T-cell (primary cell): ENCODE data around the gene CLDN9. TPM values are rescaled to one million over a fixed set of nuclear protein-coding genes. Genes with fewer than 3 reads are reported as not detected.
A peak's percentile ranks its signal among the peaks of the same experiment; 100 is the strongest.

ENCODE experiments used
- ATAC-seq, 4 experiments: fragments of 200-7000 bp in 3 of 4; fragments of 150-1000 bp in 1 of 4; cut with Tn5 transposase; replicated peaks in 1 of 4; 1 replicate in 3 of 4; 2 replicates in 1 of 4; pipeline ENCODE4 v1.10.0; 2021; ENCODE audit warnings: moderate library complexity in 3 of 4, mild to moderate bottlenecking in 2 of 4, moderate number of reproducible peaks in 1 of 4
- CTCF ChIA-PET, 2 donors: fragments of 300-600 bp; sonication (Branson Sonifier 250); formaldehyde crosslinking; loops; one replicate each; lab custom pipeline; 2022; ENCODE audit warnings: antibody characterized with exemption in 2 of 2; lab: Charles Lee
- POLR2A ChIA-PET, 2 donors: fragments of 300-600 bp; sonication (Branson Sonifier 250); formaldehyde crosslinking; loops; one replicate each; lab custom pipeline; 2022; ENCODE audit warnings: antibody characterized with exemption in 2 of 2; lab: Charles Lee
- DNase-seq, 35 experiments: peaks; one replicate each; pipeline versions ENCODE4 v3.0.0 to v3.0.0-alpha.2; 2013 to 2023
- H3K27ac ChIP-seq: one replicate; pipeline ENCODE4 v1.5.1; 2013; ENCODE audit warnings: low read length
- H3K27me3 ChIP-seq, 2 experiments: replicated peaks in 1 of 2; 1 replicate in 1 of 2; 2 replicates in 1 of 2; pipeline versions ENCODE4 v1.6.1 to v1.7.0; 2013; ENCODE audit warnings: low read length in 1 of 2, mixed read lengths in 1 of 2; ENCODE audit not compliant: control insufficient read depth in 2 of 2, insufficient read depth in 2 of 2; ENCODE audit errors: extremely low read depth in 1 of 2
- H3K36me3 ChIP-seq, 2 donors: 1 replicate in 1 of 2; 2 replicates in 1 of 2; pipeline versions ENCODE4 v1.6.1 to v1.7.0; 2013; ENCODE audit warnings: low read length in 1 of 2; ENCODE audit not compliant: control insufficient read depth in 2 of 2, insufficient read depth in 1 of 2; ENCODE audit errors: extremely low read depth in 1 of 2
- H3K4me1 ChIP-seq, 2 experiments: 1 replicate in 1 of 2; 2 replicates in 1 of 2; pipeline versions ENCODE4 v1.6.1 to v1.7.0; 2013; ENCODE audit warnings: low read length in 2 of 2, mixed read lengths in 1 of 2; ENCODE audit not compliant: insufficient read depth in 2 of 2, control insufficient read depth in 1 of 2; ENCODE audit errors: extremely low read depth in 1 of 2
- H3K4me3 ChIP-seq, 2 donors: 1 replicate in 1 of 2; 2 replicates in 1 of 2; pipeline versions ENCODE4 v1.5.1 to v1.7.0; 2013; ENCODE audit warnings: mild to moderate bottlenecking in 2 of 2, low read length in 1 of 2, moderate library complexity in 1 of 2; ENCODE audit not compliant: control insufficient read depth in 1 of 2; ENCODE audit errors: extremely low read depth in 1 of 2
- H3K9me3 ChIP-seq: 2 replicates; pipeline ENCODE4 v1.7.0; 2013
- H3K27ac Mint-ChIP-seq, 2 donors: one replicate each; pipeline ENCODE4 v1.8.0; 2020 to 2021; ENCODE audit warnings: mild to moderate bottlenecking in 2 of 2, mixed read lengths in 2 of 2
- H3K27me3 Mint-ChIP-seq, 2 donors: one replicate each; pipeline ENCODE4 v1.8.0; 2021 to 2022; ENCODE audit warnings: mixed read lengths in 2 of 2
- H3K36me3 Mint-ChIP-seq: one replicate; pipeline ENCODE4 v1.8.0; 2021; ENCODE audit warnings: mixed read lengths
- H3K4me1 Mint-ChIP-seq, 3 donors: one replicate each; pipeline ENCODE4 v1.8.0; 2020 to 2022; ENCODE audit warnings: mixed read lengths in 3 of 3, mild to moderate bottlenecking in 1 of 3
- H3K4me3 Mint-ChIP-seq, 3 donors: one replicate each; pipeline ENCODE4 v1.8.0; 2020 to 2022; ENCODE audit warnings: mild to moderate bottlenecking in 3 of 3, mixed read lengths in 3 of 3, moderate library complexity in 3 of 3
- H3K9me3 Mint-ChIP-seq, 3 donors: one replicate each; pipeline ENCODE4 v1.8.0; 2020 to 2022; ENCODE audit warnings: mixed read lengths in 3 of 3
- WGBS: methylation state at CpG from one replicate; pipeline ENCODE4 v1.1.5; 2013; ENCODE audit warnings: missing lambda C conversion rate; ENCODE audit not compliant: insufficient coverage; 5-methylcytosine and 5-hydroxymethylcytosine counted together
- total RNA-seq, 35 experiments: library from RNA in 6 of 35; stranded (reverse) in 6 of 35; fragments of 120-200 nt in 1 of 35; gene quantifications; one replicate each; pipeline versions ENCODE4 v1.2.1 to v1.2.4 and lab custom pipeline; 2013 to 2026

Gene CLDN9
- total RNA-seq, 5 donors from 2014 or later (not counting 1 experiment from before 2014, with no cell fraction given): 0.16 TPM; not detected in 4

DNA sequence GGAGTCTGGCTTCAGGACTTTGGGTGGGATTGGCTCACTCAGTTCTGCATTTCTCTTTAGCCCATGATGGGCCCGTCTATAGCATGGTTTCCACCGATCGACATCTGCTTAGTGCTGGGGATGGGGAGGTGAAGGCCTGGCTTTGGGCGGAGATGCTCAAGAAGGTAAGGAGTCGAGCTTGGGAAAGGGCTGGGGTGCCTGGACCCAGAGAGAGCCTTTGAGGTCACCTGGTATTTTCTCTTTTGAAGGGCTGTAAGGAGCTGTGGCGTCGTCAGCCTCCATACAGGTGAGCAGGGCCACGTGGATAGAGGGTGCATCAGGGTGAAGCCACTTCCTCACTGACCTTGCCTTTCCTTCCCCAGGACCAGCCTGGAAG is 13.3 kb downstream of the CLDN9 start:
- CTCF ChIA-PET: no interaction called here
- no peaks in the 10 kb centered on the region for H3K9me3 ChIP-seq
- ATAC-seq (no peak), DNase-seq (no peak)
- peak overlapping the region in 1 of 3 donors; percentile 24 for H3K4me3 Mint-ChIP-seq
- peaks cover 12 to 15% of the 10 kb centered on the region in 2 donors for H3K27me3 Mint-ChIP-seq
- H3K36me3 ChIP-seq: peaks cover 15 to 26% of the 10 kb centered on the region in 2 donors
- no peak overlapping the region for H3K27ac Mint-ChIP-seq
- H3K27ac ChIP-seq: no peak overlapping the region
- peaks cover 12% of the 10 kb centered on the region for H3K36me3 Mint-ChIP-seq
- H3K4me1 ChIP-seq: peaks cover 17 to 73% of the 10 kb centered on the region in 2 experiments
- POLR2A ChIA-PET: no interaction called here
- WGBS: 96% methylated on average over 6 of the region's 8 CpGs
- peaks cover 3 to 25% of the 10 kb centered on the region in 2 experiments for H3K27me3 ChIP-seq
- H3K4me1 Mint-ChIP-seq: peaks cover 49 to 59% (median 56%) of the 10 kb centered on the region in 3 donors
- H3K9me3 Mint-ChIP-seq: no peaks in the 10 kb centered on the region
- no peak overlapping the region for H3K4me3 ChIP-seq

DNA sequence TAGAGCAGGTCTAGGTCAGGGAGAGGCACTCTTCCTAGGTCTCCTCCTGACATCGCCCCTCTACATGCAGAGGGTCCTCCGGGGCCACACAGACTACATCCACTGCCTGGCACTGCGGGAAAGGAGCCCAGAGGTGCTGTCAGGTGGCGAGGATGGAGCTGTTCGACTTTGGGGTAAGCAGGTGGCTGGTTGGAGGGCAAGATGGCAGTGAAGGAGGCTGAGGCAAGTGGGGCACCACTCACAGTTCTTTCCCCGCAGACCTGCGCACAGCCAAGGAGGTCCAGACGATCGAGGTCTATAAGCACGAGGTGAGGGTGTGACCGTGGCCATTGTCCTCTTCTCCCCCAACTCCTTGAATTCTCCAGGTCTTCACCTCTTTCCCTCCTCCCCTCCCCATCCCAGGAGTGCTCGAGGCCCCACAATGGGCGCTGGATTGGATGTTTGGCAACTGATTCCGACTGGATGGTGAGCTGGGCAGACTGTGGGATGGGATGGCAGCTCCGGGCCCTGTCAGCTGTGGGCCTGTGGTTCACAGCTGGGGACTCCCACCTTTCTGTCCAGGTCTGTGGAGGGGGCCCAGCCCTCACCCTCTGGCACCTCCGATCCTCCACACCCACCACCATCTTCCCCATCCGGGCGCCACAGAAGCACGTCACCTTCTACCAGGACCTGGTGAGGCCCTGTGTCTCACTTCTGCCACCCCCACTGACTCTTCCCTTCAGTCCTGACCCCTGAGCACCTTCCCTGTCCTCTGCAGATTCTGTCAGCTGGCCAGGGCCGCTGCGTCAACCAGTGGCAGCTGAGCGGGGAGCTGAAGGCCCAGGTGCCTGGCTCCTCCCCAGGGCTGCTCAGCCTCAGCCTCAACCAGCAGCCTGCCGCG is 14.1 kb downstream of the CLDN9 start:
- peak overlapping the region in 1 of 3 donors; percentile 24 for H3K4me3 Mint-ChIP-seq
- CTCF ChIA-PET: interaction anchor here (0.6 to 1.8 kb wide), 5 partner anchors 19 to 1583 kb away, joined by 3 to 29 read pairs (median 4); no protein-coding TSS in a partner anchor
- no peak for ATAC-seq
- peaks cover 43 to 51% (median 50%) of the 10 kb centered on the region in 3 donors for H3K4me1 Mint-ChIP-seq
- Histone ChIP-seq H3K4me1 (peaks cover 8 to 64% of the 10 kb centered on the region in 2 experiments), H3K36me3 (peaks cover 15 to 26% of the 10 kb centered on the region in 2 donors), H3K9me3 (no peaks in the 10 kb centered on the region), H3K4me3 (no peak overlapping the region), H3K27ac (no peak overlapping the region), H3K27me3 (peaks cover 3 to 33% of the 10 kb centered on the region in 2 experiments)
- peaks cover 12% of the 10 kb centered on the region for H3K36me3 Mint-ChIP-seq
- no peak for DNase-seq
- H3K27ac Mint-ChIP-seq: no peak overlapping the region
- 93% methylated on average over 15 of the region's 24 CpGs for WGBS
- POLR2A ChIA-PET: interaction anchor here in 1 of 2 donors (0.6 to 0.7 kb wide), 2 partner anchors 16 to 46 kb away, joined by 3 to 6 read pairs; no protein-coding TSS in a partner anchor
- no peaks in the 10 kb centered on the region for H3K9me3 Mint-ChIP-seq
- H3K27me3 Mint-ChIP-seq: peaks cover 12 to 18% of the 10 kb centered on the region in 2 donors

DNA sequence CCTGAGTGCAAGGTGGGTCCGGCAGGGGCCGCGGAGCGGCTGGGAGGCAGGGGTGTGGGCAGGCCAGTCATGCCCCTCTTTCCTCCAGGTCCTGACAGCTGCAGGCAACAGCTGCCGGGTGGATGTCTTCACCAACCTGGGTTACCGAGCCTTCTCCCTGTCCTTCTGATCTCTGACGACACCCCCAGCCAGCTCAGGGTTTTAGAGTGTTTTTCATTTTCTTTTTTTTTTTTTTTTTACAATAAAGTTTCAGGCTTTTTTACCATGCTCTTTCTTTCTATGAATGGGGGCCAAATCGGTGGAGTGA is 14.7 kb downstream of the CLDN9 start:
- Mint-ChIP-seq H3K4me1 (peaks cover 37 to 45% (median 44%) of the 10 kb centered on the region in 3 donors), H3K36me3 (peaks cover 12% of the 10 kb centered on the region), H3K9me3 (no peaks in the 10 kb centered on the region), H3K4me3 (peak overlapping the region in 1 of 3 donors; percentile 74), H3K27me3 (peaks cover 15 to 21% of the 10 kb centered on the region in 2 donors), H3K27ac (no peak overlapping the region)
- no peaks in the 10 kb centered on the region for H3K9me3 ChIP-seq
- peaks cover 8 to 58% of the 10 kb centered on the region in 2 experiments for H3K4me1 ChIP-seq
- ChIA-PET CTCF (interaction anchor here (0.6 to 1.8 kb wide), 10 partner anchors 8 to 1583 kb away, joined by 3 to 29 read pairs (median 4); partner anchors contain the start of gene TNFRSF12A (in 1 of the 2)), POLR2A (interaction anchor here in 1 of 2 donors (0.6 to 0.7 kb wide), 2 partner anchors 16 to 46 kb away, joined by 3 to 6 read pairs; no protein-coding TSS in a partner anchor)
- no peak overlapping the region for H3K4me3 ChIP-seq
- DNase-seq (no peak), ATAC-seq (no peak)
- peaks cover 15 to 26% of the 10 kb centered on the region in 2 donors for H3K36me3 ChIP-seq
- peaks cover 5 to 39% of the 10 kb centered on the region in 2 experiments for H3K27me3 ChIP-seq
- no peak overlapping the region for H3K27ac ChIP-seq
- WGBS: 96% methylated on average over 4 of the region's 8 CpGs

DNA sequence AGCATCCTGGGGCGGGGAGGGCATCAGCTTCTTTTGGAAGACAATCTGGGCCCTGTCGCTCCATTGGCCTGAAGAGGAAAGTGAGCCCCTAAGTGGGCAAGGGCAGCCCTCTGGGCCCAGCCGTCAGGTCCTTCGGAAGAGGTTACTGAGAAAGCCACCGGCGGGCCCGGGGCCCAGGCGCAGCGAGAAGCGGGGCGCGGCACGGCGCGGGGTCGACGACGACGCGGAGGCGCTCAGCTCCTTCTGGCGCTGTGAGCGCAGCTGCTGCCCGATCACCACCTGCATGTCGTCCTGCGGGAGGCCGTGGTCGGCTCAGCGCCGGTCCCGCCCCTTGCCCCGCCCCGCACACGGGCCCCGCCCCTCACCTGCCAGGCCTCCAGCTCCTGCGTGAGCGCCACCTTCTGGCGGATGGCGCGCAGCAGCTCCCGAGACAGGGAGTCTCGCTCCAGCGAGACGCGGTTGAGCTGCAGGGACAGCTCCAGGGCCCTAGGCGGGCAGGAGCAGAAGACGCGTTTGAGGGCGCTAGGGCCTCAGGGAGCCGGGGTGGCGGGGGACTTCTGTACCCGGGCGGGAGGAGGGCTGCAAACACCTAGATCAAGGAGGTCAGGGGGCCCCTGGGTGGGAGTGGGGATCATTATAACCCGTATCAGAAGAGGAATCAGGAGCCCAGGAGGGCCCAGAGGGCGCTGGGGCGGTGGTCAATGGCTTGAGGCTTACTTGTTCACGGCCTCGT is 15.4 kb downstream of the CLDN9 start:
- Mint-ChIP-seq H3K27ac (no peak overlapping the region), H3K4me3 (peak overlapping the region in 1 of 3 donors; percentile 74), H3K4me1 (peaks cover 30 to 38% (median 37%) of the 10 kb centered on the region in 3 donors), H3K36me3 (peaks cover 12% of the 10 kb centered on the region), H3K9me3 (no peaks in the 10 kb centered on the region), H3K27me3 (peaks cover 22 to 28% of the 10 kb centered on the region in 2 donors)
- DNase-seq: peak; percentile 64 to 94 (median 80)
- Histone ChIP-seq H3K27ac (no peak overlapping the region), H3K27me3 (peaks cover 7 to 46% of the 10 kb centered on the region in 2 experiments), H3K4me3 (no peak overlapping the region), H3K36me3 (peaks cover 15 to 26% of the 10 kb centered on the region in 2 donors), H3K9me3 (no peaks in the 10 kb centered on the region), H3K4me1 (peaks cover 7 to 51% of the 10 kb centered on the region in 2 experiments)
- 11% methylated on average over 50 of the region's 58 CpGs for WGBS
- ChIA-PET CTCF (interaction anchor here (0.6 to 1.8 kb wide), 20 partner anchors 8 to 1471 kb away, joined by 3 to 29 read pairs (median 5); partner anchors contain the start of genes TNFRSF12A (in 1 of the 2) and ZNF213 (in 1 of the 2)), POLR2A (no interaction called here)
- peak; percentile 46 to 53 (median 48) for ATAC-seq

DNA sequence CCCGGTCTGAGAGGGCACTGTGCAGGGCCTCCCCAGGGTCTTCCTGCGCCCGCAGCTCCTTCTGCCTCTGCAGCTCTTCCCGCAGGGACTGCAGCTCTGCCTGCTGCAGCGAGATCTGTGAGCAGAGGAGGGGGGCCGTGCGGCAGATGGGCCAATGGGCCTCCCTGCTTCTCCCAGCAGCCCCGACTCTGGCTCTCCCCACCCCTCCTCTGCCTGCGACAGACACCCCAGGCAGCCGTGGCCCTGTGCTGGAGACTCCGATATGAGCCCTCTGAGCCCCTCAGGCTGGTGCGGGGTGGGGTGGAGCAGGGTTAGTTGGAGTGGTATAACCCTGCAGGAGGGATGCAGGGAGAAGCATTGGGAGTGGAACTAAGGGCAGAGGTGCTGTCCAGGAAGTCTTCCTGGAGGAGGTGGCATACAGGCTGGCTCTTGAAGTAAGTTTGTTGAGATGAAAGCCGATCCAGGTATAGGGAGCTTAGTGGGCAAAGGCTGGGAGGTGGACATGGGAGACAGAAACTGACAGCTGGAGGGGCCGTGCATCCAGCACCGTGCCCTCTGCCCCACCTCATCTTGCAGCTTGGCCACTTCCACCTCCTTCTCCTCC is 16.1 kb downstream of the CLDN9 start:
- DNase-seq (no peak), ATAC-seq (no peak)
- Mint-ChIP-seq H3K9me3 (no peaks in the 10 kb centered on the region), H3K36me3 (peaks cover 12% of the 10 kb centered on the region), H3K4me1 (peaks cover 25 to 41% (median 35%) of the 10 kb centered on the region in 3 donors), H3K4me3 (peak overlapping the region; percentile 28 to 74 (median 36)), H3K27me3 (peaks cover 29 to 35% of the 10 kb centered on the region in 2 donors), H3K27ac (no peak overlapping the region)
- no peak overlapping the region for H3K27ac ChIP-seq
- peaks cover 15 to 26% of the 10 kb centered on the region in 2 donors for H3K36me3 ChIP-seq
- H3K9me3 ChIP-seq: no peaks in the 10 kb centered on the region
- H3K27me3 ChIP-seq: peaks cover 7 to 52% of the 10 kb centered on the region in 2 experiments
- 19% methylated on average over 5 of the region's 15 CpGs for WGBS
- CTCF ChIA-PET: interaction anchor here (0.6 to 1.8 kb wide), 16 partner anchors 9 to 629 kb away, joined by 3 to 29 read pairs (median 5); partner anchors contain the start of genes TNFRSF12A (in 1 of the 2) and ZNF213 (in 1 of the 2)
- POLR2A ChIA-PET: interaction anchor here in 1 of 2 donors (0.6 kb wide), 1 partner anchor 78 kb away, joined by 3 read pairs; no protein-coding TSS in a partner anchor
- H3K4me1 ChIP-seq: peaks cover 5 to 45% of the 10 kb centered on the region in 2 experiments
- H3K4me3 ChIP-seq: peak overlapping the region in 1 of 2 donors; percentile 35
